HG03575 (cell line): ENCODE measurements around the gene ARNT2.
"Not testable (repeated sequence)": the region's sequence is repeated elsewhere in the genome, so short reads cannot be mapped to it uniquely, and the experiment has no call there.

ENCODE experiments used
- ATAC-seq: cut with Tn5 transposase; IDR thresholded peaks from one replicate; pipeline ENCODE4 v1.9.1; 2021; ENCODE audit not compliant: unreplicated experiment, insufficient number of reproducible peaks, low FRiP score; ENCODE audit errors: extremely low read depth

ARNT2 gene

DNA sequence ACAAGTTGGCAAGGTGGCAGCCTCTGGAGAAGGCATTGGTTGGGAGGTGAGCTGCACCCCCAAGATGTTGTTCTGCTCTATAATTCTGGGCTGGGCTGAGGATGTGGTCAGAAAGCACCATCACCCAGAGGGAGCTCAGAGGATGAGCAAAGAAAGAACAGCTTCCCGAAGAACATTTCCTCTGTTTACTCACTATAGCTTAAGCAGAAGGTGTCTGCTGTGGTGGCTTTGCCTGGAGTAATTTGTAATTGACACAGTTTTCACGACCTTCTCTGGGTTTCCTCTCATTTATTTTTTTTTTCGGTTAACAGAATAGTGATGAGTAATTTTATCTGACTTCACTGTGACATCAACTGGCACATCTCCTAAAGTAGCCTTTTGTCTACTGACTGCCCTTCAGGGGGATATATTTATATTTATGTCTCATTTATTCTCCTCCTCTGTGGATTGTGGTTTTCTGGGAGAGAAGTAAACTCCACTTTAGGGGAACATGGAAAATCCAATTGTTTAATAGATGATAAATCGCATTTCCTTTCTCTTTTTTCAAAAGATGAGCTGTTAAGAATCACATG, 241.4 kb downstream of the ARNT2 start:
- no peak for ATAC-seq

- not testable (repeated sequence) for ATAC-seq
These were observed 243.2 kb downstream of the ARNT2 start for GRCh38 chr15:80647424-80647823.
